ENCODE data around the gene ADPGK. TPM values are rescaled to one million over a fixed set of nuclear protein-coding genes. Genes with fewer than 3 reads are reported as not detected.

Gene ADPGK
- total RNA-seq, 2 experiments from 2014 or later, result 66.0 to 69.9 TPM

DNA sequence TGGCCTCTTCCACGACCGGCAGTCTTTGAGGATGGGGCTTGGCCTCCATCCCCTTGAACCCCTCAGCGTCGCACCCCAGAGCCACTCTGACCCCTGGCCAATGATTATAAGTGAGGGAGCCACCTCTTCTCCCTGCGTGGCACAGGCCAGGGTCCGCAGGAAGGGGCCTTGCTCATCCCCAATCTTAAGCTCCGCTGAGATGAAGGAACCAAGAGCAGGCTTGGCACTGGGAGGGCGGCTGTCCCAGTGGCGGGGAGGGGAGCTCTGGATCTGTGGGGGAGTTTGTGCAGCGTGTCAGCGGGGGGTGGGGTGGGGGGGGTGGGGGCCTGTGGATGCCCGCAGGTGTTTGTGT, 13.8 kb upstream of the ADPGK start:
- peaks cover 6% of the 10 kb centered on the region for H3K4me1 Mint-ChIP-seq
- H3K4me3 Mint-ChIP-seq, result peak overlapping the region; percentile 74
- no peak overlapping the region for H3K27ac Mint-ChIP-seq
- no peaks in the 10 kb centered on the region for H3K36me3 Mint-ChIP-seq
- no peaks in the 10 kb centered on the region for H3K9me3 Mint-ChIP-seq
- no peak for DNase-seq
- H3K27me3 Mint-ChIP-seq, result peaks cover 72% of the 10 kb centered on the region

DNA sequence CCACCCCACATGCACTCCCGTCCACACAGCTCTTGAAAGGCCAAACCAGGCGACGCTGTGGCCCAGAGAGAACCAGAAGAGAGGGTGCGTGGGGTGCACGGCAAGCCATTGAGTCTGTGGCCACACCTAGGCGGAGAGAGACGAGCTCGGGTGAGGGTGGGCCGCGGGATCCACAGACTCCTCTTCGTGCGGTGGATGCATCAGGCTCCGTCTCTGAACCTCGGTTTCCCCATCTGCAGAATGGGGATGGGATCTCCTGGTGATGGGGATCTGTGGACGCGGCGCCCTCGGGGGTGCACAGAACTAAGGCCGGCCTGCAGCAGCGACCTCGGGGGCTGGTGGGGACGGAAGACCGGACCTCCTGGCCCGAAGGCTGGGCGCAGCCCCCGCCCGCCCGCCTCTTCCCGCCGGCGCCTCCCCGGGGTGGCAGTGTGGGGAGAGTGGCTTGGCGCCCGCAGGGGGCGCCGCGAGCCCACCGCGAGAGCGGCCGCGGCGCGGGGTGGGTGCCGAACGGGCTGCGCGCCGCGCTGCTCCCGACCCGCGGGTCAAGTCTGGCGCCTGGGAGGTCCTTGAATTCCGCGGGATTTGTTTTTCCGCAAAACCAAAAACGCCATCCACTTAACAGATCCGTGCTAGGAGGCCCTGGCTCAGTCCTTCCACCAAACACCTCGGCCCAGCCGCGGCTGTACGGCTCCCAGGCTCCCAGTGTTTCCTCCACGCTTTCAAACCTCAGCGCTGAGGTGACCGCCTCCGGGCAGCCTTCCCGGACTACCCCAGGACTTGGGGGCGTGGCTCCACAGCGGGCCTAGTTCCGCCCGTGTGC, 13.2 kb upstream of the ADPGK start:
- Mint-ChIP-seq H3K36me3 (no peaks in the 10 kb centered on the region), H3K27ac (no peak overlapping the region), H3K4me1 (peaks cover 6% of the 10 kb centered on the region), H3K4me3 (peak overlapping the region; percentile 74), H3K9me3 (no peaks in the 10 kb centered on the region), H3K27me3 (peaks cover 67% of the 10 kb centered on the region)
- DNase-seq, result peak; percentile 52

DNA sequence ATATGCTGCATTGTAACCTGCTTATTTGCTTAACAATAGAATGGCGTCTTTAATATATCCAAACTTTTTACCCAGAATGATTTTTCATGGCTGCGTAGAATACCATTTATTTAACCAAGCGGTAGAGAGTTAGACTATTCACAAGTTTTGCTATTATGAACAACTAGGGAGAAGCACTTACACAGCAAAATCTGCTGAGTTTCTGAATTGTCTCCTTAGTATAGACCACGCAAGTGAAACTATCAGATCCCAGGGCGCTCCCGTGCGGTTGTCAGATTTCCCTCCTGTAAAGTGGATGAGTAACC, 12.6 kb upstream of the ADPGK start:
- H3K27ac Mint-ChIP-seq, result no peak overlapping the region
- peaks cover 61% of the 10 kb centered on the region for H3K27me3 Mint-ChIP-seq
- H3K4me3 Mint-ChIP-seq, result peak overlapping the region; percentile 72
- H3K36me3 Mint-ChIP-seq, result no peaks in the 10 kb centered on the region
- no peaks in the 10 kb centered on the region for H3K9me3 Mint-ChIP-seq
- DNase-seq, result no peak
- H3K4me1 Mint-ChIP-seq, result peaks cover 6% of the 10 kb centered on the region

DNA sequence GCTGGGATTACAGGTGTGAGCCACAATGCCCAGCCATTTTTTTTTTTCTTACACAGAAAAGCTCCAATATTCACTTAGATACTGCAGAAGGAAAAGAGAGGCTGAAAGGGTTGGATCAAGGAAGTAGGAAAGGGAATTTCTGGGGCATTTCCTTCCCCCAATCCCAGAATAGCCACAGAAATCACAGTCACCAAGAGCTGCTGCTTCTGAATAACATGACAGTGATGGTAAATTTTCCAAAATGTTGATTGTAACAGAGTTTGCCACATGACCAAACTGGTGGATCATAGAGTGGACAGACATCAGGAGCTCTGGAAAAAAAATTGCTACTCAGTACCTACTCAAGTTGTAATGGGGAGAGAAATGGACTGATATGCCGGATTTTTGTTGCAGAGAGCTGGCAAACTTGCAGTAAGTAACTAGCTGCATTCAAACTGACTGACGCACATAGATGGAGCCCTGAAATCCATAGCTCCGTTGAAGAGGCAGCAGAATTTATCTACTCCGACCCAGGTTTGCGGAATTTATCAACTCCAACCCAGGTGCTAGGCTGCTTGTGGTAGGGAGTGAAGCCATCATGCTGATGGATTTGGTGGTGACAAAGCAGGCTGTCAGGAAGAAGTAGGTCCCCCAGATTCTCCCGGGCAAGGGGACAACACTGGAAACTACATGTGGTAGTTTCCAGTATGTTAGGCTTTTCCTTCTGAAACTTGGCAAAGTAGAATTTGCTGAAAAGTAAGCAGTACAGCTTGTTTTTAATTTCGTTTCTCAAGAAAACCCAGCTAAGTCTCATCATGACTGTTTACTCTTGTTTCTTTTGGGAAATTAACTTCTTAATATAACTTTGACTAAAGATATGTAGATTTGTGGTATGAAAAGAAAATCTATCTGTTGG, 10.5 kb upstream of the ADPGK start:
- no peaks in the 10 kb centered on the region for H3K36me3 Mint-ChIP-seq
- H3K27ac Mint-ChIP-seq, result no peak overlapping the region
- no peaks in the 10 kb centered on the region for H3K9me3 Mint-ChIP-seq
- H3K4me3 Mint-ChIP-seq, result no peak overlapping the region
- peaks cover 6% of the 10 kb centered on the region for H3K4me1 Mint-ChIP-seq
- no peak for DNase-seq
- peaks cover 46% of the 10 kb centered on the region for H3K27me3 Mint-ChIP-seq

DNA sequence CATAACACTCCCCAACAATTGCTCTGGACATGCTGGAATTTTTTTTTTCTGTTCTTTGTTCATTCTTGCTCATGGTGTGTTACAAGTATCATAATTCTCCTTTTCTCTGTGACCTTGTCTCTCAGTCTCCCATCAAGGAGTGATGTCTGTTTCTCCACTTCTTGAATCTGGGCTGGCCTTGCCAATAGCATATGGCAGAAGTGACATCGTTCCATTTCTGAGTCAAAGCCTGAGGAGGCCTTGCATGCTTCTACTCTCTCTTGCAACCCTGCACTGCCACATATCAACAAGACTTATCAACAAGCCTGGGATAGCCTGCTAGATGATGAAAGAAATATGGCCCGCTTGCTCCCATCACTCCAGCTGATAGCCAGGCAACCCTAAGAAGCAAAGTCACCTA, 8.9 kb upstream of the ADPGK start:
- no peaks in the 10 kb centered on the region for H3K9me3 Mint-ChIP-seq
- H3K27me3 Mint-ChIP-seq, result peaks cover 36% of the 10 kb centered on the region
- H3K4me1 Mint-ChIP-seq, result peaks cover 6% of the 10 kb centered on the region
- H3K27ac Mint-ChIP-seq, result no peak overlapping the region
- H3K4me3 Mint-ChIP-seq, result no peak overlapping the region
- no peak for DNase-seq
- H3K36me3 Mint-ChIP-seq, result no peaks in the 10 kb centered on the region

DNA sequence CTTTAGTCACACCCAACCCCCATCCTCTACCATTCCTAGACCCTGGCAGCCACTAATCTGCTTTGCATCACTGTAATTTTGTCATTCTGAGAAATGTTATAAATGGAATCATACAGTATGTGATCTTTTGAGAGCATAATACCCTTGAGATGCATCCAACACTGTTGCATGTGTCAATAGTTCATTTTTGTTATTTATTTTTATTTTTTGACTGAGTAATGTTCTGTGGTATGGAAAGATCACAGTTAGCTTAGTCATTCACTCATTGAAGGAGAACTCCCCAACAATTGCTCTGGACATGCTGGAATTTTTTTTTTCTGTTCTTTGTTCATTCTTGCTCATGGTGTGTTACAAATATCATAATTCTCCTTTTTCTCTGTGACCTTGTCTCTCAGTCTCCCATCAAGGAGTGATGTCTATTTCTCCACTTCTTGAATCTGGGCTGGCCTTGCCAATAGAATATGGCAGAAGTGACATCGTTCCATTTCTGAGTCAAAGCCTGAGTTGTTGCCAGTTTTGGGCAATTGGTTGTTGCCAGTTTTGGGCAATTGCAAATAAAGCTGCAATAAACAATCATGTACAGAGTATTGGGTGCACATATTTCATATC, 6.8 kb upstream of the ADPGK start:
- peaks cover 18% of the 10 kb centered on the region for H3K27me3 Mint-ChIP-seq
- H3K4me3 Mint-ChIP-seq, result no peak overlapping the region
- DNase-seq, result no peak
- H3K4me1 Mint-ChIP-seq, result peaks cover 2% of the 10 kb centered on the region
- H3K36me3 Mint-ChIP-seq, result no peaks in the 10 kb centered on the region
- H3K9me3 Mint-ChIP-seq, result no peaks in the 10 kb centered on the region
- H3K27ac Mint-ChIP-seq, result no peak overlapping the region

DNA sequence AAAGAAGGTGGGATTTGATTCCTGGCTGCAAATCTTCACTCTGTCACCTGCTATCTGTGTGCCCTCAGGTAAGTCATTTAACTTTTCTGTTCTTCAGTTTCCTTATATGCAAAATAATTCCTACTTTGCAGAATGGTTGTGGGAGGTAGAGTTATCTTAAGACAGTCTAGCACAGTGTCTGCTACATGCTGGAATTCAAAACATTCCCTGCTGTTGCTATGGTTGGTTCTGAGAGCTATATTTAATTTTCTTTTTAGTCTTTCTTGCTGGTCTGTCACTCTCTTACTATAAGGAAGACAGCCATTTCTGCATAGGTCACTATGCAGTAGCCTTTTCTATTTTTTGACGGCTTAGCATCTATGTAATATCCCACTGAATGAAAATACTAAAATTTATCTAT, 4.0 kb upstream of the ADPGK start:
- no peak for DNase-seq
- H3K27me3 Mint-ChIP-seq, result no peaks in the 10 kb centered on the region
- peaks cover 12% of the 10 kb centered on the region for H3K4me1 Mint-ChIP-seq
- no peak overlapping the region for H3K27ac Mint-ChIP-seq
- H3K36me3 Mint-ChIP-seq, result peaks cover 5% of the 10 kb centered on the region
- no peak overlapping the region for H3K4me3 Mint-ChIP-seq
- no peaks in the 10 kb centered on the region for H3K9me3 Mint-ChIP-seq

DNA sequence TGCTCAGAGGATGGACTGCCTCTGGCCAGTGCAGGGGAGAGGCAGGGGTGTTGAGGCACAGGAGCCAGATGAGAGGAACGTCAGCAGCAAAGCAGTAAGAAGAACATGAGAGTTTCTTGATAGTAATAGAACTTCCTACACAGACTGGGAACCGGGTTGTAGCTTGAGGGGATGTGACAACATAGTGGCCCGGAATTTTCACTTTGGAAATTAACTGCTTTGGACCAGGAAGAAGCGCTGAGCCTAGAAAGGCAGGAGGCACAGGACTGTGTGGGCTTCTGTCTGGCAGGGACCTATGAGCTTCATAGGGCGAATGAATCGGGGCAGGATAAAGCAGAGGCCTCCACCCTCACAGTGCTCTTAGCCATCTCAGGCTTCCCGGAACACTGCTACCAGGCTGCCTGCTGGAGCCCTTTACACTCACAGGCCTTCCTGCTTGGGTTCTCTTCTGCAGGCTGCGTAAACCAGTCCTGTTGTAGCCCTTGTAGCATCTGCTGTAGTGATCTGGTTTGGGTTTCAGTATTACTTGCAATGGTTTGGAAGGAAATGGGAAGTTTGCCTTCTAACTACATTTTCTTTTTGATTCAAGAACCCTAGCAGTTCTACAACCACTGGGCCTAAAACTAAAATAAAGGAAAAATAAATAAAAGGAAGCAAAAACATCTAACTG, 3.3 kb upstream of the ADPGK start:
- DNase-seq, result no peak
- Mint-ChIP-seq H3K27ac (no peak overlapping the region), H3K4me3 (no peak overlapping the region)

DNA sequence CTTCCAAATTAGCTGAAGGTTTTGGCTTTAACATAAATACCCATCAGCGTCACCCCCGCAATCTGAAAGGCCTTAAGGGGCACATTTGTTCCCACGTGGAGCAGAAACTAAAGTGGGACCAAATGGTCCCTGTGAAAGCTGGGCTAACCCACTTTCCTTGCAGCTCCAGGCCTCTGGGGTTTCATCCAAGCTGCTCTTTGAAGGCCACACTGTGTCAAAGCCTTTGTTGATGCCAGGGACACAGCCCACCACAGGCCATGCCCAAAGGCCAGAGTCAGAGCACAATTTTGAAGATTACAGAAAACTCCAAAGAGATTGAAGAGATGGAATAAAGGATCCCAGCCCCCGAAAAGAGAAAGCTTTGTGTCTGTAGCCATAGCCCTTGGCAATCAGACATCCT, 2.7 kb upstream of the ADPGK start:
- Mint-ChIP-seq H3K27ac (no peak overlapping the region), H3K9me3 (no peaks in the 10 kb centered on the region), H3K4me1 (peaks cover 21% of the 10 kb centered on the region), H3K4me3 (no peak overlapping the region), H3K36me3 (peaks cover 11% of the 10 kb centered on the region), H3K27me3 (no peaks in the 10 kb centered on the region)
- no peak for DNase-seq

More for the DNA sequence above, 3.3 kb upstream of the ADPGK start:
- Mint-ChIP-seq H3K4me1 (peaks cover 15% of the 10 kb centered on the region), H3K27me3 (no peaks in the 10 kb centered on the region), H3K36me3 (peaks cover 6% of the 10 kb centered on the region), H3K9me3 (no peaks in the 10 kb centered on the region)

DNA sequence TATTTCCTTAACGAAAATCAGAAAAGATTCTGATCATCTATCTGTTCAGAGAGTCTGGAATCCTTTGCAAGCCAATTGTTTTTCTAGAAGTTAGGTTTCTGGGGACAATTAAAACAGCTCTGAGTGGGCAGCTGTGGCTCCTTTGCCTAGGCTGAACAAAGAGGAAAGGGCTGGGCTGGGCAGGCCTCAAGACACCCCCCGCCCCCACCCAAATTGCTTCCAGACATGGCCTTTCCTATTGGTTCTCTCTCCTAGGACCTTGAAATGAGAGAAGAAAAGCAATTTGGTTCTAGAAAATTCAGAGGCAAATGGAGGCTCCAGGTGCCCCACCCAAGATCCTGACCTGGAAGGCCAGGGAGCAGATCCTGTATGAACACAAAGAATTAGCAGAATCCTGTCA, 2.3 kb upstream of the ADPGK start:
- no peak overlapping the region for H3K27ac Mint-ChIP-seq

DNA sequence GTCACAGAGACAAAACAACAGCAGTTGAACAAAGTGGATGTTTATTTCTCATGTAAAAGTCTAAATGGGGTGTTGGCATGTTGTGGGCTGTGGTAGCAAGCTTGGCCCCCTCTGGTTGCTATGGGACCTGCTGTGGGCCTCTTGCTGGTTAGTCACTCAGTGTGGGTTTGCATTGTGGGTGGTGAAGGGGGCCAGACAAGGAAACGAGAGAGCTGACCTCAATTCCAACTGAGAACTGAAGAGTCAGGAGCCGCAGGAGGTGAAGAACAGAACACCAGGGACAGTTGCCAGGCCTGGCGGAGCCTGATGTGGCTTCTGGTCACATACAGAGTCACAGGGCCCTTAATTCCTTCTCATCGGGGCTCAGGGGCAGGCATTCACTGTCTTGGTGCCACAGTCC, 1.9 kb upstream of the ADPGK start:
- no peak overlapping the region for H3K4me3 Mint-ChIP-seq
- H3K27me3 Mint-ChIP-seq, result no peaks in the 10 kb centered on the region
- H3K9me3 Mint-ChIP-seq, result no peaks in the 10 kb centered on the region
- peaks cover 17% of the 10 kb centered on the region for H3K36me3 Mint-ChIP-seq
- peak; percentile 47 for DNase-seq
- no peak overlapping the region for H3K27ac Mint-ChIP-seq
- peaks cover 27% of the 10 kb centered on the region for H3K4me1 Mint-ChIP-seq

More for the DNA sequence above, 2.3 kb upstream of the ADPGK start:
- no peak overlapping the region for H3K4me3 Mint-ChIP-seq
- no peak for DNase-seq
- H3K27me3 Mint-ChIP-seq, result no peaks in the 10 kb centered on the region
- no peaks in the 10 kb centered on the region for H3K9me3 Mint-ChIP-seq
- peaks cover 25% of the 10 kb centered on the region for H3K4me1 Mint-ChIP-seq
- H3K36me3 Mint-ChIP-seq, result peaks cover 15% of the 10 kb centered on the region

DNA sequence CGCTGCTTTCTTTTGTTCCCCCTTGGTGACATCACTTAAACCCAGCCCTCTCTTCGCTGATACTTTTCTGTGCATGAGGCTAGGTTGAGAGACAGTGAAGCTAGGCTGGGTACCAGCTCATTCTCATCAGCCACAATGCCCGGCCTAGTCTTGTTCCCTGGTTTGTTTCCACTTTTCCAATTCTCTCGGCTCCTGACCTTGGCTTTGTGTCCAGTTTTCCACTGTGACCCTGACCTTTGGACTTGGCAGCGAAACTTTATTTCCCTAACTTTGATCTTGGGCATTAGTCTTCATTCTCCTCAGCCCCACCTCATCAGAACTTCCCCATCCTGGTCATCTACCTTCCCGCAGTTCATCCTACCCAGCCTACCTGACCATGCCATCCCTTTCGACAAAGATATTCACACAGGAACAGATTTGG, 908 bp upstream of the ADPGK start:
- H3K9me3 Mint-ChIP-seq, result no peaks in the 10 kb centered on the region
- H3K4me1 Mint-ChIP-seq, result peaks cover 33% of the 10 kb centered on the region
- DNase-seq, result no peak
- peak overlapping the region; percentile 90 for H3K27ac Mint-ChIP-seq
- H3K4me3 Mint-ChIP-seq, result peak overlapping the region; percentile 92
- H3K27me3 Mint-ChIP-seq, result no peaks in the 10 kb centered on the region
- peaks cover 25% of the 10 kb centered on the region for H3K36me3 Mint-ChIP-seq

DNA sequence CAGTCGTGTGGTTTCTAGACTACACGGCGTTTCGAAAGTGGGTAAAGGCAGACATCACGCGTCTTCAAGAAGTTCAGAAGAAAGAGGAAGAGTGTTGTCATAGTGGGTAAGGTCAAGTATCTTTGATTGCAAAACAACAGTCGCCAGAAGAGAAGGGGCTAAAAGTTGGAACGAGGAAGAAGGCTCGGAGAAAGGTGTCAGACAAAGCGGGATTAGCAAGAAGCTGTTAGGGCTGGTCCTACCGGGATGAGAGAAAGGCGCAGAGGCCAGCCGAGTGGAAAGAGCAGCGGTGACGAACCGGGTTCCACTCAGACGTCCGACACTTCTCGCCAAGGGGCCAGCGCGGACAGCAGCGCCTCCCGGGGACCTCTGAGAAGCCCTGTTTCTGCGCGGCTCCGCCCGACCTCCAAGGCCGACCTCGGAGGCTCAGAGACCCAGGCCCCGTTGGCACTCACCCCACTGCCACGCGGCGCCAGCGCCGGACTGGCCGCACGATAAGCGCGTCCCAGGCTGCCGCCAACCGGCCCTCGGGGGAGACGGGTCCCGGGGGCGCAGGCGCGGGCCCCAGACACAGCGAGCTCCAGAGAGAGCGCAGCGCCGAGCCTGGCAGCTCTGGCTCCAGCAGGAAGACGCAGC, 436 bp downstream of the ADPGK start:
- peaks cover 38% of the 10 kb centered on the region for H3K36me3 Mint-ChIP-seq
- no peaks in the 10 kb centered on the region for H3K27me3 Mint-ChIP-seq
- no peaks in the 10 kb centered on the region for H3K9me3 Mint-ChIP-seq
- H3K4me3 Mint-ChIP-seq, result peak overlapping the region; percentile 92
- peak overlapping the region; percentile 96 for H3K27ac Mint-ChIP-seq
- H3K4me1 Mint-ChIP-seq, result peaks cover 38% of the 10 kb centered on the region
- DNase-seq, result no peak

DNA sequence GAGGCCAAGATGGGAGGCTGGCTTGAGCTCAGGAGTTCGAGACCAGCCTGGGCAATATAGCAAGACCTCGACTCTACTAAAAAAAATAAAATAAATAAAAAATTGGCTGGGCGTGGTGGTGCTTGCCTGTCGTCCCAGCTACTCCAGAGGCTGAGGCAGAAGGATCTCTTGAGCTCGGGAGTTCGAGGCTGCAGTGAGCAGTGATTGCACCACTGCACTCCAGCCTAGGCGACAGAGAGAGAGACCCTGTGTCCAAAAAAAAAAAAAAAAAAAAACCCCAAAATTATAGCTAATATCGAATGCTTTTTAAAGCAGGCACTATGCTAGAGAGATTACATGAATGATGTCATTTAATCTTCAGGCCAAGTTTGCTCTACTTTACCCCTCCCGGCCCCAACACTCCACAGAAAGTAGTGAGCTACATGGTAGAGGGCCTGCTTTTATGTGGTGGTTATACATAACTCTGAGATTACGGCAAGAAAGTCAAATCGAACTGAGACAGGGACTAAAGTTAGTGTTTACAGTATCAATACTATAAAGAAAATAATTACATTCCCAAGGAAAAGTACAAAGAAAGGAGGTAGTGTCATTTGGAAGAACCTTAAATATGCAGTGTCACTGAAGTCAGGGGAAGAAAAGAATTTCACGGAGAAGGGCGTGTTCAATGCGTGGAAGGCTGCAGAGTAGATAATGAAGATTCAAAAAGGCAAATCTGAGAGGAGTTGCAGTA, 1.1 kb downstream of the ADPGK start:
- Mint-ChIP-seq H3K9me3 (no peaks in the 10 kb centered on the region), H3K27ac (peak overlapping the region; percentile 96), H3K4me3 (peak overlapping the region; percentile 92), H3K36me3 (peaks cover 43% of the 10 kb centered on the region), H3K27me3 (no peaks in the 10 kb centered on the region), H3K4me1 (peaks cover 41% of the 10 kb centered on the region)
- DNase-seq, result no peak
